ENCODE results near the gene TMEM117.

The TMEM117 gene

GRCh38 chr12:44287545-44287944 is 451.7 kb downstream of the TMEM117 start:
- no peak for ATAC-seq
- TF ChIP-seq RARB (CRISPR knock-in tag; IDR thresholded peaks at IDR 0.05) (no peak), ZNF8 (CRISPR knock-in tag; IDR thresholded peaks at IDR 0.05) (no peak), ZFP30 (CRISPR knock-in tag; IDR thresholded peaks at IDR 0.05) (no peak)

- TF ChIP-seq ESRRG (CRISPR knock-in tag; IDR thresholded peaks at IDR 0.05) (no peak), TOX (CRISPR knock-in tag; IDR thresholded peaks at IDR 0.05; ENCODE audit: borderline replicate concordance) (no peak), PATZ1 (CRISPR knock-in tag; IDR thresholded peaks at IDR 0.05; ENCODE audit: borderline replicate concordance) (no peak), SNAI2 (CRISPR knock-in tag; IDR thresholded peaks at IDR 0.05) (no peak), RARB (CRISPR knock-in tag; IDR thresholded peaks at IDR 0.05) (no peak), OSR1 (CRISPR knock-in tag; IDR thresholded peaks at IDR 0.05) (no peak), ZNF565 (CRISPR knock-in tag; conservative IDR thresholded peaks at IDR 0.05; ENCODE audit: low read depth) (no peak), TCF4 (CRISPR knock-in tag; IDR thresholded peaks at IDR 0.05; ENCODE audit: borderline replicate concordance) (no peak), ISL1 (CRISPR knock-in tag; IDR thresholded peaks at IDR 0.05) (no peak), POU6F1 (CRISPR knock-in tag; IDR thresholded peaks at IDR 0.05; ENCODE audit: borderline replicate concordance, low read depth) (no peak), CREB5 (CRISPR knock-in tag; IDR thresholded peaks at IDR 0.05; ENCODE audit: low read depth) (no peak), CSRNP3 (CRISPR knock-in tag; IDR thresholded peaks at IDR 0.05) (no peak), PPARA (CRISPR knock-in tag; IDR thresholded peaks at IDR 0.05; ENCODE audit: borderline replicate concordance) (no peak)
- no peak for ATAC-seq
Observed at GRCh38 chr12:44294649-44295048, 458.8 kb downstream of the TMEM117 start.

- ATAC-seq = no peak
- no peak for TF ChIP-seq ISL1 (CRISPR knock-in tag; IDR thresholded peaks at IDR 0.05)
- TF ChIP-seq PPARA (CRISPR knock-in tag; IDR thresholded peaks at IDR 0.05; ENCODE audit: borderline replicate concordance) = no peak
- TF ChIP-seq TCF4 (CRISPR knock-in tag; IDR thresholded peaks at IDR 0.05; ENCODE audit: borderline replicate concordance) = no peak
- no peak for TF ChIP-seq ARNTL (CRISPR knock-in tag; IDR thresholded peaks at IDR 0.05; ENCODE audit: borderline replicate concordance, low read depth)
- no peak for TF ChIP-seq ZC3H10 (CRISPR knock-in tag; IDR thresholded peaks at IDR 0.05)
- TF ChIP-seq CSDC2 (CRISPR knock-in tag; IDR thresholded peaks at IDR 0.05) = no peak
- no peak for TF ChIP-seq ESRRG (CRISPR knock-in tag; IDR thresholded peaks at IDR 0.05)
- TF ChIP-seq ZNF565 (CRISPR knock-in tag; conservative IDR thresholded peaks at IDR 0.05; ENCODE audit: low read depth) = no peak
- TF ChIP-seq PATZ1 (CRISPR knock-in tag; IDR thresholded peaks at IDR 0.05; ENCODE audit: borderline replicate concordance) = no peak
- no peak for TF ChIP-seq TOX (CRISPR knock-in tag; IDR thresholded peaks at IDR 0.05; ENCODE audit: borderline replicate concordance)
- TF ChIP-seq GLIS3 (CRISPR knock-in tag; IDR thresholded peaks at IDR 0.05) = no peak
- TF ChIP-seq OSR1 (CRISPR knock-in tag; IDR thresholded peaks at IDR 0.05) = no peak
- no peak for TF ChIP-seq RARB (CRISPR knock-in tag; IDR thresholded peaks at IDR 0.05)
- no peak for TF ChIP-seq ZFP3 (CRISPR knock-in tag; IDR thresholded peaks at IDR 0.05)
- TF ChIP-seq ZNF8 (CRISPR knock-in tag; IDR thresholded peaks at IDR 0.05) = no peak
- TF ChIP-seq TSHZ2 (CRISPR knock-in tag; IDR thresholded peaks at IDR 0.05) = no peak
- TF ChIP-seq SNAI2 (CRISPR knock-in tag; IDR thresholded peaks at IDR 0.05) = no peak
- TF ChIP-seq CREB5 (CRISPR knock-in tag; IDR thresholded peaks at IDR 0.05; ENCODE audit: low read depth) = no peak
- no peak for TF ChIP-seq POU6F1 (CRISPR knock-in tag; IDR thresholded peaks at IDR 0.05; ENCODE audit: borderline replicate concordance, low read depth)
- TF ChIP-seq BACH2 (CRISPR knock-in tag; IDR thresholded peaks at IDR 0.05; ENCODE audit: borderline replicate concordance) = no peak
Observed at GRCh38 chr12:44295958-44296623, 460.2 kb downstream of the TMEM117 start.

Data from SK-N-SH treated with all-trans-retinoic acid at 6 μM for 48 hours (cell line).